ENCODE data around the gene MED8.

MED8 gene

DNA sequence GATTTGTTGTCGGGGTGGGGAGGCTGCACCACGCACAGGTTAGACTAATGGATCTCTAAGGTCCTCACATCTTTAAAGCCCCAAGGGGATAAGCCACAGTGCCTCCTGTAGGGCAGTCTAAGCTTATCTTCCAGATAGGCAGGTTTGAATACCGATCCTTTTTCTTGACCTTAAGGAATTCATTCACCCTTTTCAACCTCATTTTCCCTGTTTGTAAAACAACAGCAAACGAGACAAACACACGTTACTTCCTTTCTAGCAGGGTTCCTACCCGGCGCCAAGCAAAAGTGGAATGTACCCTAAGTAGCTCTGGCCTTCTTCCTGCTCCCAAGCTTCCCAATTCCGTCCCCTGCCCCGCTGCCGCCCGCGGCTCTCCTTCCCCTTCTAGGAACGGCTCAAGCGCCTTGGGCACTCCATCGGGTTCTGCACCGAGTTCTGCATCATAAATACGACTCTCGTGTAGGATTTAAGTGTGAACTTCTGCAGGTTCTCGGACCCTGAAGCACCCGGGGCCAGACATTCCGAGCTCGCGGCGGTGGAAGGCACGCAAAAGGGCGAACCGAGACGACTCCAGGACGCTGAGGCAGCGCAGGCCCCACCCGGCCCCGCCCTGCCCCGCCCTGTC, 31.4 kb downstream of the MED8 start:
- DNase-seq = no peak

DNA sequence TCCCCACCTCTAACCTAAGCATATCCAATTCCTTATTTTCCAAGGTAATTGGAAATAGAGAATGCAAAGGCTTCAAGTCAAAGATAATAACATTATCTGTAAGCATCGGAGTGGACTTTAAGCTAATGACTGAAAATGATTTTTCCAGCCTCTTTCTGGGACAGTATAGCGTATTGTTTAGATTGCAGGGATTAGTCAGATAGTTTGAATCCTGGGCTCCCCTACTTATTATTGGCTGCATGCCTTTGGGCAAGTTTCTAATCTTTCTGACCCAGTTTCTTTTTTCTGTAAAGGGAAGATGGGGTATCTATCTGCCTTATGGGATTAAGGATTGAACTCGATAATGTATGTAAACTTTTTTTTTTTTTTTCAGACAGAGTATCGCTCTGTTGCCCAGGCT, 32.3 kb downstream of the MED8 start:
- no peak for DNase-seq

DNA sequence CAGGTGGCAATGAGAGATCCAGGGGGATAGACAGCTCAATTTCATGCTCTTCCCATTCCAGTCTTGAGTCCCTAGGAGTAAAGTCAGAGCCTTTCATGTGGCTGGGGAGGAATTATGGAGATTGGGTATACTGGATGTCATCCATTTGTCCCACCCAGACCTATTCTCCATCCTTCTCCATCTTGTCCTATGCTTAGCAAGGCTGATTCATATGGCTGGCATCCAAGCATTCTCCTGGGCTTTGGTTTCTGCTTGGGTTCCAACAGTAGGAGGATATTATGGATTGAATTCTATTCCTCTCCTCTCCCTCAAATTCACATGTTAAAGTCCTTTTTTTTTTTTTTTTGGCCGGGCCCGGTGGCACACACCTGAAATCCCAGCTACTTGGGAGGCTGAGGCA, 34.7 kb downstream of the MED8 start:
- no peak for DNase-seq

DNA sequence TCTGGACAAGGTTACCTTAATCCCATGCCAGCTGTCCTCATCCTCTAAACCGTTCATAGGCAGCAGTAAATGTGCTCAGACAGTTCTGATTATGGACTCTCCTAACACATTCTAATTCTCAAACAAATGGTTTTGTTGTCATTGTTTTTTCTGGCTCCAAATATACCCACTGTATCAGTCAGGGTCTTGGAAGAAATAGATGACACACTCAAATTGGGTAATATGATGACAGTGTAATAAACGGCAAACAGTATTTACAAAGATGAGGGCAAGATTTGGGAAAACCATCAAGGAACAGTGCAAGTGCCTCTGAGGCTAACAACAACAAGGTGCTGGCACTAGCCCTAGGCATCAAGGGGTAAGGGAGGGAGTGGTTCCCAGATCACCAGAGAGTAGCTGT, 35.1 kb downstream of the MED8 start:
- no peak for DNase-seq

DNA sequence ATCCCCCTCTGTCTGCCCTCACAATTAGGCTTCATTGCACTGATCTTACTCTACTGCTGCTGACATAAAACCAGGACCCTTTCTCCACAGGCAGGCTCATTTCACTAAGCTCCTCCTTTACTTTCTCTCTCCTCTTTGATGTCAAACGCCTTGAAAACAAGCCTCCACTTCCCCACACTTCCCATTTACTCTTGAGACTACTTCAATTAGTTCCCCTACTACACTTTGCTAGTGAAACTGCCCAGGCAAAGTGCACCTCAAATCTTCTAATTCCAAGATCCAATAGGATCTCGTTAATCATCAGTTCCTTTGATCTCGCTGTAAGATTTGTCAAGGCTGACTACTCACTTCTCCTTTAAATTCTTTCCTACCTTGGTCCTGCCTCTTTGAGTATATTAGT, 36.7 kb downstream of the MED8 start:
- DNase-seq = no peak

DNA sequence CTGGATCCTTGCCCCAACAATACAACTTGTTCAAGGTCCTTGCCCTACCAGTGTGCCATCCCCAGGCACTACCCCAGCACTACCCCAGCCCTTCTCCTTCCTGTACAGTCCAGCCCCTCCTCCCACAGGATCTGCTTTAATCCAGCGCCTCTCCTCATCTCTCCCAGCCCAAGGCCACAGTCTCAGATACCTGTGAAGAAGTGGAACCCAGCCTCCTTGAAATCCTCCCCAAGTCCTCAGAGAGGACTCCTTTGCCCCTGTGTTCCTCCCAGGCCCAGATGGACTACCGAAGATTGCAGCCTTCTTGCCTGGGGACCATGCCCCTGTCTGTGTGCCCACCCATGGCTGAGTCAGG, 37.3 kb downstream of the MED8 start:
- no peak for DNase-seq

DNA sequence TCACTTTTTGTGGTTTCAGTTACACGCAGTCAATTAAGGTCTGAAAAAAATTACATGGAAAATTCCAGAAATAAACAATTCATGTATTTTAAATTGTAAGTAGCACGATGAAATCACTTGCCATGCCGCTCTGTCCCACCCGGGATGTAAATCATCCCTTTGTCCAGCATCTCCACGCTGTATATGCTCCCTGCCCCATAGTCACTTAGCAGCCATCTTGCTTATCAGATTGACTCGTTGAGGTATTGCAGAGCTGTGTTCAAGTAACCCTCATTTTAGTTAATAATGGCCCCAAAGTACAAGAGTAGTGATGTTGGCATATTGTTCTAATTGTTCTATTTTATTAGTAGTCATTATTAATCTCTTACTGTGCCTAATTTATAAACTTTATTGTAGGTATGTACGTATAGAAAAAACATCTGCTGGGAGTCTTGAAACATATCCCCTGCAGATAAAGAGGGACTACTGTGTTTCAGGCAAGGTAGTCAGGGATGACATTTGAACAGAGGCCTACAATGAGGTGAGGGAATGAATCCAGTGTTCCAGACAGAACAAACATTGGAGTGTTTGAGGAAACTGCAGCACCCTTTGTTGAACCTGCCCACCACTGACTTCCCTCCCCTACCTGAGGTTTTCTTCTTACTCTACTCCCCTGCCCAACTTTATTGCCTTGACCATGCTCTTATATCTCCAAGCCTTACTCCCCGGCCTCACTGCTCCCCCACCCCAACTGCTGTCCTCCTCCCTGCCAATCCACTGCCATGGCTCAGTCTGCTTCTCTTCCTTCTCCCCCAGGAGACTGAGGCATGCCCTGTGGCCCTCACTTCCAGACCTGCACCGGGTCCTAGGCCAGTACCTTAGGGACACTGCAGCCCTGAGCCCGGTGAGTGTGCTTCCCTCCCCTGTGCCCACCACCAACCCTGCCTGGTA, 37.9 kb downstream of the MED8 start:
- no peak for DNase-seq

DNA sequence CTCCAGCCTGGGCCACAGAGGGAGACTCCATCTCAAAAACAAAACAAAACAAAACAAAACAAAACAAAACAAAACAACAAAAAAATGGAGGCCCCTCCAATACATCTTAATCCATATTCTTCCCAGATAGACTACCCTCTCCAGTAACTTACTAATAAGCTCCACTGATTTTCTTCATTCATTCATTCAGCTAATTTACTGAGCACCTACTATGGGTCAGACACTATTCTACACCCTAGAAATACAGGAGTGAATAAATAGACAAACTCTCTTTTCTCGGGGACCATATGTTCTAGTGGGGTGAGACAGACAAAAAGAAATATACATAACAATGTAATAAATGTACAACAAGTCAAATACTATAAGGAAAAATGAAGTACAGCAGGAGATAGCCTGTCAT, 38.6 kb downstream of the MED8 start:
- no peak for DNase-seq

DNA sequence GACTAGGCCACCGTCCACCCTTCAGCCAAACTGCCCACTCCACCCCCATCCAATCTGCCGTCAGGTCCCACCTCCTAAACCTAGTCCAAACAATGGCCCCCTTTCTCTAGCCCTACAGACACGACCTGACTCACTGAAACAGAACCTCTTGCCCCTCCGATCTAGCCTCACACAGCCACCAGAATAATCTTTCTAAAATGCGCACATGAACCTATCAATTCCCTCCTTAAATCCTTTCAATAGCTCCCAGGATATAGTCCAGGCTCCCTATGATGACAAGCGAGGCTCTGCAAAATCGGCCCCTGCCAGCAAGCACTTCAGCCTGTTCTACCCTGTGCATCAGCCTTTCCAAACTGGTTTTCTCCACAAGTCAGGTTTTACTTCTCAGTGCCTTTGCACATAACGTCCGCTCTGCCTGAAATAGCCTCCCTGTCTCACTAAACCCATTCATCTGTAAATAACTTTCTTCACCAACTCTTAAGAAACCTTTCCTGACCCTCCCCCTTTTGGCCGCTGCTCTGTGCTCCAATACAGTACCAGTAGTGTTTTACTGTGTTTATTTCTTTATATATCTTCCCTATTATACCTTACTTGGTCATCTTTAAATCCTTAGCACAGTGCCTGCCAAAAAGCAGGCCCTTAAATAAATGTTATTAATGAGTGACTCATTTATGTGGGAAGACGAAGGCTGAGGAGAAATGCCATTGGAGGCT, 39.9 kb downstream of the MED8 start:
- DNase-seq = no peak

DNA sequence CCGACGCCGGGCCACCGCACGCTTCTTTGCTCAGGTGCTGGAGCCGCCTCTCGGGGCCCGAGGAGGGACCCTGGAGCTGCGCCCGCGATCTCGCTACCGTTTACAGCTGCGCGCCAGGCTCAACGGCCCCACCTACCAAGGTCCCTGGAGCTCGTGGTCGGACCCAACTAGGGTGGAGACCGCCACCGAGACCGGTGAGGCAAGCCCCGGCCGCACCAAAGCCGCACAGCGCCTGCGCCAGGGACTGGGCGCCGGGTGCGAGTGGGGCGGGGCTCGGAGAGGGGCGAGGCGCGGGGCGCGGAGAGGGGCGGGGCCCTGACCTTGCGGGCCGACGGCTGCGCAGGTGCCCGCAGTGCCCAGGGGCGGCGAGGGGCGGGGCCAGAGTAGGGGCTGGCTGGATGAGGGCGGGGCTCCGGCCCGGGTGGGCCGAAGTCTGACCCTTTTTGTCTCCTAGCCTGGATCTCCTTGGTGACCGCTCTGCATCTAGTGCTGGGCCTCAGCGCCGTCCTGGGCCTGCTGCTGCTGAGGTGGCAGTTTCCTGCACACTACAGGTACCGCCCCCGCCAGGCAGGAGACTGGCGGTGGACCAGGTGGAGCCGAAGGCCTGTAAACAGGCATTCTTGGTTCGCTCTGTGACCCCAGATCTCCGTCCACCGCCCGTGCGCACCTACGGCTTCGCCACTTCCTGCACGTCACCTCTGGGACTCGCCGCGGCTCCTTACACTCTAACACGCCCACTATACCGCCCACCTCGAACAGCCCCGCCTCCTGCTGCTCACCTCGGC, 40.6 kb downstream of the MED8 start:
- DNase-seq = peak; percentile 93

DNA sequence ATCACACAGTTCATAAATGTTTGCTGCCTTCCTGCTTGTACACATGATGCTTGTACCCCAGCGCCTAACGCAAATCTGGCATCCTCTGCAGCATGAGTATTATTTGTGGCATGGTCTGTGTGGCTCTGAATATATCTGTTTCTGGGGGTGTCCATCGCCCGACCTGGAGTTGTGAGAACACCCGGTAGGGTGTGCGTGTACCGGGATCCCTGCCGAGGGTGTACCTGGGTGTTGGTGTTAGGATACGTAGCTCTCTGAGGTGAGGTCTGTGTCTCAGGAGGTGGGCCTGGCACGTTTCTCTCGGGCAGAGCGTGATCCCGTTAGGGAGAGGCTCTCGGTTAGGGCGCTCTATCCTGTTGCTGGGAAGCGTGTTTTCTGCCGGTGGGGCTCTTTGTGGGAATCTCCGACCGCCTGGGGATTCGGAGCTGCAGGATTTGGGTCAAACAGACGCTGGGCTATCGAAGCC, 41.2 kb downstream of the MED8 start:
- DNase-seq = no peak

DNA sequence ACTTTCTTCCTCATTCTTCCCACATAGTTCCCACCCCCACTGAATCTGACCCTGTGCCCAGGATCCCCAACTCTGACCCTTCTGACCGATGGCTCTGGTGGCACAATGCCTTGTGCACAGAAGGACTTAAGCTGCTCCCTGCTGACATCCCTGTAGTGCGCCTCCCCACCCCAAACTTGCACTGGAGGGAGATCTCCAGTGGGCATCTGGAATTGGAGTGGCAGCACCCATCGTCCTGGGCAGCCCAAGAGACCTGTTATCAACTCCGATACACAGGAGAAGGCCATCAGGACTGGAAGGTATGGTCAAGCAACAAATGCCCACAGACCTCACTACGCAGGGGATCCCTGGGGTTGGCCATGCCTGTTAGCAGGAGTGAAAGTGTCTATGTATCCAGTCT, 43.0 kb downstream of the MED8 start:
- DNase-seq = no peak

DNA sequence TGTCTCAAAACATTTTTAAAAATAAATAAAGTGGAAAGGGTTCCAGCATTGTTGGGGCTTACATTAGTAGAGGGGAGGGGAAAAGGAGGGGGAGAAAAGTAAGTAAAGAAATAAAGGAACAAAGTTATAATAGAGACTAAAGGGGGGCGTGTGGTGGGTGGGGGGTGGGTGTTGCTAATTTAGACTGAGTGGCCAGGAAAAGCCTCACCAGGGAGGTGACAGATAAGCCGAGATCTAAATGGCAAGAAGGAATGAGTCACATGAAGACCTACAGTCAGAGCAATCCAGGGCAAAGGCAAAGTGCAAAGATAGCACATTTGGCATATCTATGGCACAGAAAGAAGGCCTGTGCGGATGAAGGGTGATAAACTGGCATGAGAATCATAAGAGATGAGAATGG, 44.5 kb downstream of the MED8 start:
- DNase-seq = no peak

DNA sequence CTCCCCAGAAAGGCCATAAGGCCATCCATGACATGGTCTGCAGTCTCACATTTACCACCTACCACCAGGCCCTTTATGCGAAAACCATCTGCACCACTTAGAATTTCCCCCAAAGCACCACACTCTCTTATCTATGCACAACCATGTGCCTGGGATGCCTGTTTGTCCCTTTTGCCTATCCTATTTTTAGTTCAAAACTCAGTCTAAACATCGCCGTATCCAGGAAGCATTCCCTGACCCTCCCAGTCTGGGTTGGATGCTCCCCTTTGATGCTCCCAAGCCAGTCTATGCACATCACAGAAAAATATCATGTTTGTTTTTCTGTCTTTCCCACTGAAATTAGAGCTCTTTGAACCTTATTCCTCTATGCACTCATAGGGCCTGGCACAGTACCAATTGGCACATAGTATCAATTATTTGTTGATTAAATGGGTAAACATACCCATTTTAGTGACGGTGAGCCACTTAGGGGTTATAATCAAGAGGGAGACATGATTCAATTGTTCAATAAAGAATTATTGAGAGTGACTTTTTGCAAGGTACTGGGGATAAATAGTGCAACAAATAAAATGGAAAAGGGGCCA, 45.2 kb downstream of the MED8 start:
- no peak for DNase-seq

DNA sequence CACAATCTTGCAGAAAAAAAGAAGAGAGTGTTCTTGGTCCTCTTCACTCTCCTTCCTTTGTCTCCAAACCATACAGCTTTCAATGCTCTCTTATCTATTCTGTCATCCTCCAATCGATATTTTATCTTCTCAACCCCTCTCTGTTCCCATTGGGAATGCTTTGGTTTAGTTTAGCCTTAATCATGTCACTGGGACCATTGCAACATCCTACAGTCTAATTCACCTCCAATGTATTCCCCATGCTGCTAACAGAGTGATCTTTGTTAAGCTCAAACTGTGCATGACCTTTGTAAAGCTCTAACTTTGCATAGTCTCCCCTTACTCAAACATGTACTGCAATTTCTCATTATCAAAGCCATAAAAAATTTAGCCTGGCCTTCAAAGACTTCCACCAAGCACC, 49.0 kb downstream of the MED8 start:
- no peak for DNase-seq

DNA sequence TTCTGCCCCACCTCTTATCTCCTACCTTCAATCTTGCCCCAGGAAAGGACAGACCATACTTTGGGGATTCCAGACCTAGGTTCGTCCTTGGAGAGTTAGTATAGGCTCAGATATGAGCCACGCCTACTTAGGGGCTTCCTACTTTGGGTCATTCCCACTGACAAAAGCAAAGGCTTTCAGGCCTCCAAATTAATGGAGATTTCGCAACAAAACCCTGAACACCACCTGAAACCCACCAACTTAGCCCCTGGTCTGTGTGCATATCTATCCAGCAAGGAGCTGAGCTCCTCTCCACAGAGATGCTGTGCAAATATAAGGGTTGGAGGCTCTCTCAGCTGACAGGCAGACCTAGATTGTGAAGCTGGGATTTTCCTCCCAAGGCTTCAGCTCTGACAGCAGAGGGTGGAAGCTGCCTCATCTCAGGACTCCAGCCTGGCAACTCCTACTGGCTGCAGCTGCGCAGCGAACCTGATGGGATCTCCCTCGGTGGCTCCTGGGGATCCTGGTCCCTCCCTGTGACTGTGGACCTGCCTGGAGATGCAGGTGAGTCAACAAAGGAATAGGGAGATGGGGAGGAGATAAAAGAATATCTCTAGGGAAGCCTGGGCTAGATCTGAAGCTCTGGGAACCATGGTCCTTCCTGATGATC, 49.9 kb downstream of the MED8 start:
- no peak for DNase-seq

DNA sequence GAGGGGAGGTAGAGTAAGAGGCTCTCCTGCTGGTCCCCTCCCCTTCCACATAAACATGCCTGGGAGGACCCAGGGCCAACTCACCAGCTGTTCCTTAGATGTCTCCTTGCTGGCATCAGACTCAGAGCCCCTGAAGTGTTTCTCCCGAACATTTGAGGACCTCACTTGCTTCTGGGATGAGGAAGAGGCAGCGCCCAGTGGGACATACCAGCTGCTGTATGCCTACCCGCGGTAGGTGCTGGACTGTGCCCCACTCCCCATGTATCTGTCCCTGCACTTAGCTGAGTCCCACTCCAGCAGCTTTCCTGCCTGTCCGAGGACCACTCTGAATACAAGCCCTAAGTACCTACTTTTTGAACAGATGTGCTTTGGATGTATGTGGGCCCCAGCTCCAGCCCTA, 51.6 kb downstream of the MED8 start:
- DNase-seq = no peak

DNA sequence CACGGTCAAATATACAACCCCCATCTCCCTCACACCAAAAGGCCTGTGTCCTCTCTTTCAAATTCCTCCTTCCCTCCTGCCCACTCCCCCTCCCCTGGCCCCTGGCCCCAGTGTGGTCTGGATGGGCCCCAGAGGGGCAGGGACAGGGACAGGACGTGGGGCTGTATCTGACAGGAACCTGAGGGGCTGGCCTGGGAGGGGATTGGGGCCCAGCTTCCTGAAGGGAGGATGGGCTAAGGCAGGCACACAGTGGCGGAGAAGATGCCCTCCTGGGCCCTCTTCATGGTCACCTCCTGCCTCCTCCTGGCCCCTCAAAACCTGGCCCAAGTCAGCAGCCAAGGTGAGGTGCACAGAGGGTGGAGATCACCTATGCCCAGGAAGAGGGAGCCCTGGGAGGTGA, 52.0 kb downstream of the MED8 start, which contains the start of gene MPL:
TSS of gene MPL (plus strand) at position 231 of the 400 bp plus-strand sequence. CDS start at position 262, 31 bp downstream.
- no peak for DNase-seq

DNA sequence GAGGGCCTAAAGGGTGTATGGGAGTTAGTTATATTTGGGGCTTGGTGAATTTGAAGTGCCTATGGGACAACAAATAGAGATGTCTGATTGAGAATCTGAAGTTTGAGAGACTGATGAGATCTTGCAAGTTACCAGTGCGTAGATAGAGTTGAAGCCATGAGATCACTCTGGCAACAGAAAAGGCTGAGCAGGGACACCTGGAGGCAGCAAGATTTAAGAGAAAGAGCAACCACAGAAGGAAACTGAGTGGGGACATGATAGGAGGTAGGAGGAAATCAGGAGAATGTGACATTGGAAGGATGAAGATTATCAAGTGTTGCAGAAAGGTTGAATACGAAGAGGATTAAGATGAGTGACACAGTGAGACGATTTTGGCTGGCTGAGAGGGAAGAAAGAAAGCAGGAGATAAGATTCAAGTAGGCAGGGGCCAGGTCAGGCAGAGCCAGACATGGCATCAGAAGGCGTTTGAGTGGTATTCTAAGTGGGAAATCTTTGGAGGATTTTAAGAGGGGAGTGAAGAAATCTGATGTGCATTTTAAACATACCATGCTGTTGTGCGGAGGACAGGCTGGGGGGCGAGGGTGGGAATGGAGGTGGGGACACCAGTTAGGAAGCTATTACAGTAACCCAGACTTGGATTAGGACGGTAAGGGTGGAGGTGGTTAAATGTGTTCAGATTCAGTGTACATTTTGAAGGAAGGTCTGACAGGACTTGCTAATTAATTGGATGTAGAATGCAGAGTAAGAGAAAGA, 55.0 kb downstream of the MED8 start:
- no peak for DNase-seq
